Vagina (tissue), 2 donors: ENCODE results near the gene CALHM4.

Source experiments
- CTCF ChIP-seq, 3 experiments: fragments of 450-650 bp in 2 of 3; fragments of 200-600 bp in 1 of 3; sonication (generic) in 1 of 3; IDR thresholded peaks; one replicate each; pipeline ENCODE4 v1.5.1; 2017 to 2019; ENCODE audit warnings: antibody characterized with exemption in 3 of 3, mild to moderate bottlenecking in 2 of 3, moderate library complexity in 2 of 3
- POLR2A ChIP-seq, 2 donors: fragments of 450-650 bp; IDR thresholded peaks; one replicate each; pipeline ENCODE4 v1.6.1; 2017; ENCODE audit warnings: antibody characterized with exemption in 2 of 2, mild to moderate bottlenecking in 2 of 2, moderate library complexity in 2 of 2
- POLR2AphosphoS5 ChIP-seq, 2 donors: sonication (generic); formaldehyde crosslinking; IDR thresholded peaks; one replicate each; pipeline ENCODE4 v1.9.0; 2017; ENCODE audit warnings: antibody characterized with exemption in 2 of 2, mild to moderate bottlenecking in 2 of 2, low read depth in 1 of 2; ENCODE audit not compliant: insufficient read depth in 1 of 2

- TF ChIP-seq CTCF (IDR thresholded peaks at IDR 0.05) (peak; percentile 21 to 60 (median 51)), POLR2A (IDR thresholded peaks at IDR 0.05) (peak in 1 of 2 donors; percentile 7), POLR2AphosphoS5 (IDR thresholded peaks at IDR 0.05; ENCODE audit: insufficient read depth in 1 of 2, low read depth in 1 of 2) (peak in 1 of 2 donors; percentile 74)
These were observed 42.0 kb upstream of the CALHM4 start, which contains the start of gene CALHM5 for GRCh38 chr6:116511424-116512110.
